IPS-18c (cell line): ENCODE results near the gene DNAH1.
"Not testable (repeated sequence)": the region's sequence is repeated elsewhere in the genome, so short reads cannot be mapped to it uniquely, and the experiment has no call there.

Experiments
- H3K4me3 ChIP-seq: 2 replicates; pipeline ENCODE4 v1.7.0; 2013; ENCODE audit warnings: low read depth, mild to moderate bottlenecking, low read length, moderate library complexity; ENCODE audit not compliant: insufficient read depth
- H3K9me3 ChIP-seq: one replicate; pipeline ENCODE4 v1.6.1; 2013; ENCODE audit warnings: mild to moderate bottlenecking, low read length, moderate library complexity; ENCODE audit not compliant: control insufficient read depth, insufficient read depth

DNAH1 gene

GRCh38 chr3:52315977-52316764 is at the start of gene DNAH1:
DNAH1 (plus strand) TSS chr3:52316319; CDS start chr3:52322443, 6,124 bp downstream.
- Histone ChIP-seq H3K4me3 (peak within 1 kb of the TSS; percentile 59), H3K9me3 (no peaks in the 10 kb centered on the region)

DNA sequence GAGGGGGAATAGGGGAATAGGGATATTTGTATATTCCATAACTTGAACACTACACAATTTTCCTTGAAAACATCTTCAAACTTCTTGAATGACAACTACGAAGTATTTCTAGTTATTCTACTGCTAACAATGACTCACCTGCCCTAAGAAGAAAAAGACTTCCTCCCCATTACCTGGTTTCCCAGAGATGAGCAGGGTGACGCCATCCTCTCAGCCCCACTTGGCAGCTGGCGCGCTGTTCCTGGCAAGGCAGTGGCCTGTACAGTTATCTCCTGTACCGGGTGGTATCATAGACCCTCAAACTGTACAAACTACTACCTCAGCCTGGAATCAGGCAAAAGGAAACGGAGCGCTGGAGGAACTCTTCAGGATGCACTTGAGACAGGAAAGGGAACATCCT is 48.1 kb upstream of the DNAH1 start:
- Histone ChIP-seq H3K9me3 (no peaks in the 10 kb centered on the region), H3K4me3 (no peak overlapping the region)

DNA sequence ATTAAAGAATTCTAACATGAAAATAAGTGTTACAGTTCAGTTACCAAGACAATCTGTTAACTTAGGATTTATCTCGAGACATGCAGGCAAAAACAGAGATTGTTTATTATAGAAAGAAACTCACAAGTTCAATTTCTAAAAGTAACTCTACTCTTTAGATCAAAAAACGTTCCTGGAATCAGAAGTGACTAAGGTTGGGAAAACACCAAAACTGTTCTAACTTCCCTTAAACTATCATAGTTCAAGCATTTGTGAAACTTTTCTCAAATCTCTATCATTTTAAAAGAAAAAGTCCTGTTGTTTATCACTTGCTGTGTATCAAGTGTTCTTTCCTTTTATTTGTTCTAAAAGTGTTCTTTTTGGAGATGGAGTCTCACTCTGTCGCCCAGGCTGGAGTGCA is 46.3 kb upstream of the DNAH1 start:
- Histone ChIP-seq H3K9me3 (no peaks in the 10 kb centered on the region), H3K4me3 (no peak overlapping the region)

GRCh38 chr3:52270252-52270754 is 45.8 kb upstream of the DNAH1 start:
- Histone ChIP-seq H3K4me3 (no peak overlapping the region), H3K9me3 (no peaks in the 10 kb centered on the region)

- not testable (repeated sequence) for H3K4me3 ChIP-seq
Observed at GRCh38 chr3:52272172-52272571, 43.9 kb upstream of the DNAH1 start.

GRCh38 chr3:52272831-52273230 is 43.3 kb upstream of the DNAH1 start:
- H3K9me3 ChIP-seq = no peaks in the 10 kb centered on the region
- no peak overlapping the region for H3K4me3 ChIP-seq

More at GRCh38 chr3:52272172-52272571, 43.9 kb upstream of the DNAH1 start:
- not testable (repeated sequence) for H3K9me3 ChIP-seq

DNA sequence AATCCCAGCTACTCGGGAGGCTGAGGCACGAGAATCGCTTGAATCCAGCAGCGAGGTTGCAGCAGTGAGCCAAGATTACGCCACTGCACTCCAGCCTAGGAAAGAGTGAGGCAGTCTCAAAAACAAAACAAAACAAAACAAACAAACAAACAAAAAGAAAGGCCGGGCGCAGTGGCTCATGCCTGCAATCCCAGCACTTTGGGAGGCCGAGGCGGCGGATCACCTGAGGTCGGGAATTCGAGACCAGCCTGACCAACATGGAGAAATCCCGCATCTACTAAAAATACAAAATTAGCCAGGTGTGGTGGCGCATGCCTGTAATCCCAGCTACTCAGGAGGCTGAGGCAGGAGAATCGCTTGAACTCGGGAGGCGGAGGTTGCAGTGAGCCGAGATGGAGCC is 41.3 kb upstream of the DNAH1 start:
- H3K4me3 ChIP-seq, H3K9me3 ChIP-seq: not testable (repeated sequence)

- H3K4me3 ChIP-seq = peak overlapping the region; percentile 91
- no peaks in the 10 kb centered on the region for H3K9me3 ChIP-seq
Observed at GRCh38 chr3:52277071-52277964, 38.8 kb upstream of the DNAH1 start.

DNA sequence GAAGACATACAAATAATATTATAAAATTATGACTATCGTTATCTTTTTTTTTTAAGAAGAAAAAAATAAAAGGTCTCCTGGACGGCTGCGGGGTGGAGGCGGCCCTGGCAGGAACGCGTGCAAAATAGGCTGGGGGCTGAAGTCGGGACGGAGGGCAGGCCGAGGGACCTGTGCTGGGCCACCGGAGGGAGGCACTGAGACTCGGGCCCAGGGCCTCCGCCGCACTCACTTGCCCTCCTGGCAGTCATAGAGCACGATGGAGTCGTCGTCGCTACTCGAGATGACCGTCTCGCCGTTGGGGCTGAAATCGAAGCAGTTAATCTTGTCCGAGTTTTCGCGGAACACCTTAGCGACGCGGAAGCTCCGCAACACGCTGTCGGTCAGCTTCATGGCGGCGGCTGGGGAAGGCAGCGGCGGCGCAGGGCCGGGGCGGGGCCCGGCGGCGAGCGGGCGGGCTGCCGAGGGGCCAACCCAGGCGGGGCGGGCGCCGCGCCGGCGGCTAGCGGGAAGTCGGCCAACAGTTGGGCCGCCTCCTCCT is 38.1 kb upstream of the DNAH1 start:
- H3K9me3 ChIP-seq = no peaks in the 10 kb centered on the region
- peak overlapping the region; percentile 91 for H3K4me3 ChIP-seq

- Histone ChIP-seq H3K4me3 (peak within 1 kb of the TSS; percentile 91), H3K9me3 (no peaks in the 10 kb centered on the region)
Observed at GRCh38 chr3:52278510-52279069, 37.5 kb upstream of the DNAH1 start, which contains the start of gene WDR82. WDR82 (minus strand) TSS chr3:52278649; CDS start chr3:52278361, 288 bp downstream.

DNA sequence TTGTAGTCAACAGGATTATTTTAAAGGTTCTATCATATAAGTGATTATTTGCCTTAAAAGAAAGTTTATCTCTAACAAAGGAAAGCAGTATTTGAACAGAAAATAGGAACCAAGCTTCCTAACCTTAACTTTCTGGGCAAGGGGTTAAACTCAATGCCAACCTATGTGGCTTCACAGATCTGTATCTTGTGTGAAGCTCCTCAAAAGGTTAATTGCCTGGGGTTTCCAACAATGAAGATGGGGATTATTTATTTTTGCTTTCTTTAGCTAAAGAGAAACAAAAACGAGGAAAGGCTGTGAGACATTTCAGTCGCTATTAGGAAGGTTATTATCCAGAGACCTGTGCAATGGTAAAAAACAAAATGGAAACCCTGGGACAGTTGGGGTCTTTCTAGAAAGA is 36.5 kb upstream of the DNAH1 start:
- H3K4me3 ChIP-seq = no peak overlapping the region; the same call in 1 of the 2 replicates

DNA sequence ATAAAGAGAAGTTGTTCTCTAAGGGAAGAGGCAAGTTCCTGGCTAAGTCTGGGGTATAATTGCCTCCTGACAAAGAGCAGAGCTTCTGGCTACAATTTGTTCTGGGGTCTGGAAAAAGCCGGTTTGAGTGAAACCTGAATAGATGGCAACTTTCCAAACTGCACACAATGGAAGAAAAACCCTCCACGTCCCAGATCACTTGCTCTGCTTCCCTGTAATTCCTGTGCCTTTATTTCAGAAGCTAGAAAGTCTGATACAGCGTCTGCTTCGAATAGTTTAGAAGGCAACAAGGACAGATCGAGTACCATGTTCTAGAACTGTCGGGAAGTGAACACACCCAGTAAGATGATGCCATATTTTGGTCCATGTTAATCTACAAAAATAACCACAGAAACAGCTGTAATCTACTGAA is 36.1 kb upstream of the DNAH1 start:
- H3K4me3 ChIP-seq = no peak overlapping the region
- no peaks in the 10 kb centered on the region for H3K9me3 ChIP-seq

More for the DNA sequence above, 36.5 kb upstream of the DNAH1 start:
- no peaks in the 10 kb centered on the region for H3K9me3 ChIP-seq

DNA sequence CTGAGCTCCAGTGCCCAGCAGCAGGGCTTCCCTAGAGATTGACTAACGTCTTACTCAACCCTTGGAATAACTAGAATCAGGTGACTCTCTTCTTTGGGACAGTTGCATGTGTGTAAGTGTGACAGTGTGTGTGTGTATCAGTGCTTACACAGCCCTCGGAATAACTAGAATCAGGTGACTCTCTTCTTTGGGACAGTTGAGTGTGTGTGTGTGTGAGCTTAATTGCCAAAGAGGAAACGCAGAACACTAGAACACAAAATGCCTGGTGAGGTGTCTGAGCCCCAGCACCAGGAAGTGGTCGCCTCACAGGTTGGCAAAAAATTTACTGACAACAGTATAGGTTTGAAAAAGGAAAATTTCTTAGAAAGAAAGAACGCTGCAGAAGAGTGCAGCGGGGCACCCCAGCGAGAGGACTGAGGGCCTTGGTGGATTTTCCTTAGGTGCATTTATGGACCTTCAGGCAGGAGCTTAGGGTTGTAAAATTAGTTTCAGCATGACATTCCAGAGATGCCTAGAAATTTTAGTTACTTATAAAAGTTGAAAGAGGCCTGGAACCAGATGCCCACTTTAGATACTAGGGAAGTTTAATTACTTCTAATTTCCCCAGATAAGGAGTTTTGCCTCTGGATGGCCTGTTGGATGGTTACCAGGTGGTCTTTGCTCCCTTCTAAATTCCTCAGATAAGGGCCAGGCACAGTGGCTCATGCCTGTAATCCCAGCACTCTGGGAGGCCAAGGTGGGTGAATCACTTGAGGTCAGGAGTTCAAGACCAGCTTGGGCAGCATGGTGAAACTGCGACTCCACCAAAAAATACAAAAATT is 33.9 kb upstream of the DNAH1 start:
- no peaks in the 10 kb centered on the region for H3K9me3 ChIP-seq

DNA sequence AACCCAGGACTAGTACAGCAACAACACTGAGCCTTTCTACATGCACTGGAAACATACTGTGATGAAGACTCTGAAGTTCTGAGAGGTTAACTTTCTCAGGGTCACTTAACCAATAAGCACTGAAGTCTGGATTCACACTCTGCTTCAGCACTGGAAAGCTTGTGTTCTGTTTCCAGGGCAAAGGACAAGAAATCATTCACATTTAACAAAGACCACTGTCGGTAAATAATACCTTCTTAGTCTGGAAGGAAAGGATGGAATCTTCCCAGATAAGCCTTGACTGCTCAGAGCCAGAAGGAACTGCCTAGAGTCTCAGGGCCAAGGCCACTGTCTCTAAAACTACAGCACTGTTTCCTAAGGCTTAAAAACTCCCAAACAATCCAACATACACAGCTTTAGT is 32.8 kb upstream of the DNAH1 start:
- Histone ChIP-seq H3K9me3 (no peaks in the 10 kb centered on the region), H3K4me3 (no peak overlapping the region)

More for the DNA sequence above, 33.9 kb upstream of the DNAH1 start:
- H3K4me3 ChIP-seq = no peak overlapping the region

- H3K4me3 ChIP-seq, H3K9me3 ChIP-seq: not testable (repeated sequence)
Observed at GRCh38 chr3:52284051-52284450, 32.1 kb upstream of the DNAH1 start.

- Histone ChIP-seq H3K4me3 (peak overlapping the region; percentile 100), H3K9me3 (no peaks in the 10 kb centered on the region)
Observed at GRCh38 chr3:52286777-52287110, 29.4 kb upstream of the DNAH1 start.
